ENCODE measurements around the gene ATP2C2.

ATP2C2 gene

DNA sequence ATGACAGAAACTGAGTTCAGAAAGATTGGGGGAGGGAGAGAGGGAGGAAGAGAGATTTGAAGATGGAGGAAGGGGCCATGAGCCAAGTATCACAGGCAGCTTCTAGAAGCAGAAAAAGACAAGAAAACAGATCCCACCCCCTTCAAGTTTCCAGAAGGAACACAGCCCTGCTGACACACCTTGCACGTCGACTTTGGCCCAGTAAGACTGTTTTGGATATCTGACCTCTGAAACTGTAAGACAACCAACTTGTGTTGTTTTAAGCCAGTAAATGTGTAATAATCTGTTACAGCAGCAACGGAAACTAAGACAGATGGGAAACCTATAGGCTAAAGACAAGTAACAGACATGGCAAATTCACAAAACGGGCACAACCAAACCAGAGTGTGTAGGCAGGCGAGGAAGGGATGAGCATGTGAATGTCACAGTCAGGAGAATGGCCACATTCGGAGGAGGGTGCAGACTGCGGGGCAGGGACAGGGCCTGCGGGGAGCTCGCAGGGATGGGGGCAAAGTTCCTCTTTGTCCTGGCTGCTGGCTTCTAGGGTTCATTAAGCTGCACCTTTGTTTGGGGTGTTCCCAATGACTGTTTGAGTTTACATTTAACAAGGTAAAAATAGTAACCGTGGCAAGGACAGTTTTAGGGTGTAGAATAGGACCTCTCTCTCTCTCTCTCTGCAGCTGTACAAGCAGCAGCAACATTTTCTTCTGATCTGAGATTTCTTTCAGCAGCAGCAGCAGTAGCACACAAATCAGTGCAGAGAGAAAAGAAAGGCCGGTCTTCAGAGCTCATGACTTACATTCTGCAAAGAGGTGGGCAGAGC, 18.3 kb upstream of the ATP2C2 start:
- no peak overlapping the region for H3K4me3 ChIP-seq
- no peaks in the 10 kb centered on the region for H3K36me3 ChIP-seq (ENCODE audit: insufficient read depth, low read length)
- no peaks in the 10 kb centered on the region for H3K9me3 ChIP-seq (ENCODE audit: low read depth, low read length)
- DNase-seq (ENCODE audit: low read depth, low spot score), result no peak
- H3K9ac ChIP-seq (ENCODE audit: insufficient read length), result no peak overlapping the region
- TF ChIP-seq FOXP2 (optimal IDR thresholded peaks at IDR 0.05; ENCODE audit: control extremely low read depth, extremely low read length, insufficient read depth), result no peak
- no peak for TF ChIP-seq POLR2AphosphoS5 (IDR thresholded peaks at IDR 0.05; ENCODE audit: borderline replicate concordance, low read depth, low read length)
- TF ChIP-seq EZH2 (IDR thresholded peaks at IDR 0.05), result no peak
- H3K27ac ChIP-seq, result no peak overlapping the region

DNA sequence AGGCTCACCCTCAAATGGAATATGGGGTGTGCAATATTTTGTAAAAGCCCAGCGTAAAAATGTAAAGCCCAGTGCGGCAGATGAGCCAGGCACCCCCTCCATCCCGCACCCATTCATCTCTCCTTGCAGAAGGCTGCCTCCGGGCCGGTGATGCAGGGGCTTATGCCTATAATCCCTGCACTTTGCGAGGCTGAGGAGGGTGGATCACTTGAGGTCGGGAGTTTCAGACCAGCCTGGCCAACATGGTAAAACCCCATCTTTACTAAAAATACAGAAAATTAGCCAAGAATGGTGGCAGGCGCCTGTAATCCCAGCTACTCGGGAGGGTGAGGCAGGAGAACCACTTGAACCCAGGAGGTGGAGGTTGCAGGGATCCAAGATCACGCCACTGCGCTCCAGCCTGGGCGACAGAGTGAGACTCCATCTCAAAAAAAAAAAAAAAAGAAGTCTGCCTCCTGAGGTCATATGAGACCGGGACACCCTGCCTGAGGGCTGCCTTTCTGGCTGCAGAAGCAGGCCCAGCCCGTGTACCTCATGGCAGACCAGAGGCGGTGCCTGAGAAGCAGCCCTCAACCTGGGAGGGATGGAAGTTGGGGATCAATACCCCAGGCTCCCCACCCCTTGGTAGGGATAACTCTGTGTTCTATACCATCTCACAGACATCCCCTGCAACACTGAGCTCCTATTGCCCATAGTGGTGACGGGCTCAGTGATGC, 17.5 kb upstream of the ATP2C2 start:
- Histone ChIP-seq H3K36me3 (ENCODE audit: insufficient read depth, low read length) (no peaks in the 10 kb centered on the region), H3K9me3 (ENCODE audit: low read depth, low read length) (no peaks in the 10 kb centered on the region), H3K9ac (ENCODE audit: insufficient read length) (no peak overlapping the region), H3K4me3 (no peak overlapping the region), H3K27ac (no peak overlapping the region)
- no peak for TF ChIP-seq EZH2 (IDR thresholded peaks at IDR 0.05)
- no peak for TF ChIP-seq FOXP2 (optimal IDR thresholded peaks at IDR 0.05; ENCODE audit: control extremely low read depth, extremely low read length, insufficient read depth)
- TF ChIP-seq POLR2AphosphoS5 (IDR thresholded peaks at IDR 0.05; ENCODE audit: borderline replicate concordance, low read depth, low read length), result no peak
- no peak for DNase-seq (ENCODE audit: low read depth, low spot score)

DNA sequence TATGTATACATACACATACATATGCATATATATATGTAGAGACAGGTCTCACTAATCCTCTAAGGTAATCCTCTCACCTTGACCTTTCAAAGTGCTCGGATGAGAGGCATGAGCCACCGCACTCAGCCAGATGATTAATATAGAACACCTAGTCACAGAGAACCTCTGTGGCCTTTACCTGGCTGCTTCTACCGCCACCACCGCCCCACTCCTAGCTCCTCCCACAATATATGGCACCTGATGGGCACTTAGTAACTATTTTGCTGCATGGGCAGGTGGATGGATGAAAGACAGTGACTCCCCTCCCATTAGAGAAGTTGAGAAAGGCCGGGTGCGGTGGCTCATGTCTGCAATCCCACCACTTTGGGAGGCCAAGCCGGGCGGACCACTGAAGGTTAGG, 16.7 kb upstream of the ATP2C2 start:
- no peak overlapping the region for H3K27ac ChIP-seq
- H3K36me3 ChIP-seq (ENCODE audit: insufficient read depth, low read length), result no peaks in the 10 kb centered on the region
- H3K9ac ChIP-seq (ENCODE audit: insufficient read length), result no peak overlapping the region
- TF ChIP-seq EZH2 (IDR thresholded peaks at IDR 0.05) (no peak), POLR2AphosphoS5 (IDR thresholded peaks at IDR 0.05; ENCODE audit: borderline replicate concordance, low read depth, low read length) (no peak), FOXP2 (optimal IDR thresholded peaks at IDR 0.05; ENCODE audit: control extremely low read depth, extremely low read length, insufficient read depth) (no peak)
- no peak for DNase-seq (ENCODE audit: low read depth, low spot score)
- no peak overlapping the region for H3K4me3 ChIP-seq
- no peaks in the 10 kb centered on the region for H3K9me3 ChIP-seq (ENCODE audit: low read depth, low read length)

DNA sequence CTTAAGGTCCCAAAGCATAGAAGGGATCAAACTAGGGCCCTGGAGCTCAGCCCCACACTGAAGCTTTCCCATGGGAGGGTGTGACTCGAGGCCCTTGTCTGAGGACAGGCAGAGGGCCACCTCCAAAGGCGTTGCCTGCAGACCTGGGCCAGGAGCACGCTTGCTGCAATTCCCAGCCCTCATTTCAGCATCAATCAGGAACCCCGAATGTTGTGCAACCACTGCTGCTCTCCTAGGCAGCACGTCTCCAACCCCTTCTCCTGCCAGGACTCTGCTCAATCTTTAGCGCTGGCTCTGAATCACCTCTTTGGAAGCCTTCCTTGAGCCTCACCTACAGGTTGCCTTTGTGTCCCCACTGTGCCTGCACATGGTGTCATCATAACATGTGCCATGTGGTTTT, 14.0 kb upstream of the ATP2C2 start:
- Histone ChIP-seq H3K9ac (ENCODE audit: insufficient read length) (no peak overlapping the region), H3K9me3 (ENCODE audit: low read depth, low read length) (no peaks in the 10 kb centered on the region), H3K4me3 (no peak overlapping the region), H3K36me3 (ENCODE audit: insufficient read depth, low read length) (no peaks in the 10 kb centered on the region), H3K27ac (no peak overlapping the region)
- no peak for DNase-seq (ENCODE audit: low read depth, low spot score)
- TF ChIP-seq POLR2AphosphoS5 (IDR thresholded peaks at IDR 0.05; ENCODE audit: borderline replicate concordance, low read depth, low read length) (no peak), FOXP2 (optimal IDR thresholded peaks at IDR 0.05; ENCODE audit: control extremely low read depth, extremely low read length, insufficient read depth) (no peak), EZH2 (IDR thresholded peaks at IDR 0.05) (no peak)

DNA sequence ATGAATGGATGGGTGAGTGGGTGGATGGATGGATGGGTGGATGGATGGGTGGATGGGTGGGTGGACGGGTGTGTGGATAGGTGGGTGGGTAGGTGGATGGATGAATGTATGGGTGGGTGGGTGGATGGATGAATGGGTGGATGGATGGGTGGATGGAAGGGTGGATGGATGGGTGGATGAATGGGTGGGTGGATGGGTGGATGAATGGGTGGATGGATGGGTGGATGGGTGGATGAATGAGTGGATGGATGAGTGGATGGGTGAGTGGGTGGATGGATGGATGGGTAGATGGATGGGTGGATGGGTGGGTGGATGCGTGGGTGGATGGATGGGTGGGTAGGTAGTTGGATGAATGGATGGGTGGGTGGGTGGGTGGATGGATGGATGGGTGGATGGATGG, 13.2 kb upstream of the ATP2C2 start:
- no peak for DNase-seq (ENCODE audit: low read depth, low spot score)
- H3K36me3 ChIP-seq (ENCODE audit: insufficient read depth, low read length), result no peaks in the 10 kb centered on the region
- H3K4me3 ChIP-seq, result no peak overlapping the region
- H3K9me3 ChIP-seq (ENCODE audit: low read depth, low read length), result no peaks in the 10 kb centered on the region
- H3K9ac ChIP-seq (ENCODE audit: insufficient read length), result no peak overlapping the region
- TF ChIP-seq EZH2 (IDR thresholded peaks at IDR 0.05) (no peak), POLR2AphosphoS5 (IDR thresholded peaks at IDR 0.05; ENCODE audit: borderline replicate concordance, low read depth, low read length) (no peak), FOXP2 (optimal IDR thresholded peaks at IDR 0.05; ENCODE audit: control extremely low read depth, extremely low read length, insufficient read depth) (no peak)
- no peak overlapping the region for H3K27ac ChIP-seq

DNA sequence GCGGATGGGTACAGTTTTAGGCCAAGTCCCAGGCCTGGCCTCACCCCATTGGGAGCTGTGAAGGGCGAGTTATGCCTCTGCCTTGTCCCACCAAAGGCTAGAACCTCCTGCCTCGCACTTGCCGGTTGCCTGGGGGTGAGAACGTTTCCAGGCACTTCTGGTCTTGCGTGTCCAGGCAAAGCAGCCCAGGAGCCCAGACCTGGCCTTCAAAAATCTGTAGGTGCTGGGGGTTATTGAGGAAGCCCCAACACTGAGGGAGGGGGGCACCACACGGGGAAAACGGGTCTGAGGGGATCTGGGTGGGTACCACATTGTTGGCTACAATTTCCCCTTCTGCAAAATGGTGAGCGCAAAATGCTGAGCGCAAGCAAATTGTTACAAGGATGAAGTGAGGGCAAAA, 12.2 kb upstream of the ATP2C2 start:
- TF ChIP-seq POLR2AphosphoS5 (IDR thresholded peaks at IDR 0.05; ENCODE audit: borderline replicate concordance, low read depth, low read length) (no peak), FOXP2 (optimal IDR thresholded peaks at IDR 0.05; ENCODE audit: control extremely low read depth, extremely low read length, insufficient read depth) (no peak), EZH2 (IDR thresholded peaks at IDR 0.05) (no peak)
- Histone ChIP-seq H3K9ac (ENCODE audit: insufficient read length) (no peak overlapping the region), H3K9me3 (ENCODE audit: low read depth, low read length) (no peaks in the 10 kb centered on the region), H3K4me3 (no peak overlapping the region), H3K27ac (no peak overlapping the region), H3K36me3 (ENCODE audit: insufficient read depth, low read length) (no peaks in the 10 kb centered on the region)
- no peak for DNase-seq (ENCODE audit: low read depth, low spot score)

DNA sequence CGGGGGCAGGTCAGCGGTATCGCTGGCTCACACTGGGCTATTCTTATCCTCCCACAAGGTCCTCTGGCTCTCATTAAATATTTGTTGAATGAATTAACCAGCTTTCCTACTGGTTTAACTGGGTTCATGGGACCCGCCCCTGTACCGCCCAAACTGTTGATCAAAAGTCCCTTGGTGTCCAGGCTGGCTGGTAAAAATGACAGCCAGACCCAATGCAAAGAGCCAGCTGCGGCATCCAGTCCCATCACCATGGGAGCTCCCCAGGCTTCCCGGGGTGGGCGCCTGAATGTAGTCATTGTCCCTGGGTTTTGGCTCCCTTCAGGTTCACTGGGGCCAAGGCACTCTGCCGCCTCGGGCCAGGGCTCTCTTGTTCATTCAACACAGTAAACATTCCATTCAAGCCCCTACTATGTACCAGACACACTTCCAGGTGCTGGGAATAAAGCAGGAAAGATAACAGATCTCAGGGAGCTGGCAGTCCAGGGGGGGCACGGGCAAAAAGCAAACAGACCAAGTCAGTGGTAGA, 11.7 kb upstream of the ATP2C2 start:
- no peak overlapping the region for H3K4me3 ChIP-seq
- no peak for DNase-seq (ENCODE audit: low read depth, low spot score)
- H3K36me3 ChIP-seq (ENCODE audit: insufficient read depth, low read length), result no peaks in the 10 kb centered on the region
- H3K9me3 ChIP-seq (ENCODE audit: low read depth, low read length), result no peaks in the 10 kb centered on the region
- TF ChIP-seq FOXP2 (optimal IDR thresholded peaks at IDR 0.05; ENCODE audit: control extremely low read depth, extremely low read length, insufficient read depth) (no peak), POLR2AphosphoS5 (IDR thresholded peaks at IDR 0.05; ENCODE audit: borderline replicate concordance, low read depth, low read length) (no peak), EZH2 (IDR thresholded peaks at IDR 0.05) (no peak)
- no peak overlapping the region for H3K9ac ChIP-seq (ENCODE audit: insufficient read length)
- no peak overlapping the region for H3K27ac ChIP-seq

DNA sequence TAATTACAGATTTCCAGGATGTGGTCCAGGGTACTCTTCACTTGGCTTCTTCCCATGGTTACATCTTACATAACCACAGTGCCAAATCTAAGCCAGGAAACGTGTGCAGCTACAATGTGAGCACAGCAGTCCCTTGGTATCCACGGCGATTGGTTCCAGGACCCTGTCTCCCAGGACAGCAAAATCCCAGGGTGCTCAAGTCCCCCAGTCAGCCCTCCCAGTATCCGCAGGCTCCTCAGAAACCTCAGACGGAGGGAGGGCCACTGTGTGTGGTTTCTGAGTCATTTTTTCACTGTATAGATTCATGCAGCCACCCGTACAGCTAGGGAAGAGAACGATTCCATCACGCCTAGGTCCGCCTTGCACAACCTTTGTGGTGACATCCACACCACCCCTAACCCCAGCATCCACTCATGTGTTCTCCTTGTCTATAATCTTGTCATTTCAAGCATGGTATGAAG, 11.1 kb upstream of the ATP2C2 start:
- no peak overlapping the region for H3K27ac ChIP-seq
- no peak overlapping the region for H3K4me3 ChIP-seq
- H3K9me3 ChIP-seq (ENCODE audit: low read depth, low read length), result no peaks in the 10 kb centered on the region
- TF ChIP-seq EZH2 (IDR thresholded peaks at IDR 0.05) (no peak), FOXP2 (optimal IDR thresholded peaks at IDR 0.05; ENCODE audit: control extremely low read depth, extremely low read length, insufficient read depth) (no peak), POLR2AphosphoS5 (IDR thresholded peaks at IDR 0.05; ENCODE audit: borderline replicate concordance, low read depth, low read length) (no peak)
- H3K9ac ChIP-seq (ENCODE audit: insufficient read length), result no peak overlapping the region
- DNase-seq (ENCODE audit: low read depth, low spot score), result no peak
- H3K36me3 ChIP-seq (ENCODE audit: insufficient read depth, low read length), result no peaks in the 10 kb centered on the region
